Measurements from ENCODE around the gene SPOPL. TPM values are rescaled to one million over a fixed set of nuclear protein-coding genes. Genes with fewer than 3 reads are reported as not detected.

Gene SPOPL
- total RNA-seq, 2 donors from 2014 or later, result 19.7 to 24.9 TPM

GRCh38 chr2:138493334-138493733 is 8.2 kb upstream of the SPOPL start:
- Histone ChIP-seq H3K27ac (no peak overlapping the region), H3K36me3 (no peaks in the 10 kb centered on the region), H3K4me1 (replicated peaks) (no peaks in the 10 kb centered on the region), H3K9me3 (no peaks in the 10 kb centered on the region), H3K27me3 (replicated peaks; ENCODE audit: insufficient read depth) (no peaks in the 10 kb centered on the region), H3K4me3 (no peak overlapping the region)
- intact Hi-C loops (cut with DNase I), result no loop called here
- DNase-seq (ENCODE audit: low spot score), result no peak
- TF ChIP-seq POLR2AphosphoS5 (IDR thresholded peaks at IDR 0.05) (no peak), POLR2A (IDR thresholded peaks at IDR 0.05) (no peak), CTCF (IDR thresholded peaks at IDR 0.05) (no peak)
- WGBS, result 76% methylated on average over 4 of the region's 4 CpGs

GRCh38 chr2:138494265-138494966 is 7.2 kb upstream of the SPOPL start:
- H3K4me3 ChIP-seq, result no peak overlapping the region
- no peaks in the 10 kb centered on the region for H3K36me3 ChIP-seq
- H3K27ac ChIP-seq, result no peak overlapping the region
- no peaks in the 10 kb centered on the region for H3K27me3 ChIP-seq (replicated peaks; ENCODE audit: insufficient read depth)
- DNase-seq (ENCODE audit: low spot score), result no peak
- WGBS, result 55% methylated on average over 2 of the region's 2 CpGs
- no peaks in the 10 kb centered on the region for H3K9me3 ChIP-seq
- TF ChIP-seq POLR2AphosphoS5 (IDR thresholded peaks at IDR 0.05), result no peak
- no peak for TF ChIP-seq POLR2A (IDR thresholded peaks at IDR 0.05)
- no peak for TF ChIP-seq CTCF (IDR thresholded peaks at IDR 0.05)
- no peaks in the 10 kb centered on the region for H3K4me1 ChIP-seq (replicated peaks)
- intact Hi-C loops (cut with DNase I), result no loop called here

GRCh38 chr2:138495384-138495783 is 6.2 kb upstream of the SPOPL start:
- 98% methylated on average over 2 of the region's 2 CpGs for WGBS
- H3K4me3 ChIP-seq, result no peak overlapping the region
- TF ChIP-seq POLR2AphosphoS5 (IDR thresholded peaks at IDR 0.05), result no peak
- TF ChIP-seq CTCF (IDR thresholded peaks at IDR 0.05), result no peak
- TF ChIP-seq POLR2A (IDR thresholded peaks at IDR 0.05), result no peak
- no peak for DNase-seq (ENCODE audit: low spot score)
- H3K9me3 ChIP-seq, result no peaks in the 10 kb centered on the region
- intact Hi-C loops (cut with DNase I), result no loop called here
- no peaks in the 10 kb centered on the region for H3K36me3 ChIP-seq
- no peak overlapping the region for H3K27ac ChIP-seq
- no peaks in the 10 kb centered on the region for H3K27me3 ChIP-seq (replicated peaks; ENCODE audit: insufficient read depth)
- H3K4me1 ChIP-seq (replicated peaks), result no peaks in the 10 kb centered on the region

- Histone ChIP-seq H3K9me3 (no peaks in the 10 kb centered on the region), H3K27ac (no peak overlapping the region), H3K27me3 (replicated peaks; ENCODE audit: insufficient read depth) (no peaks in the 10 kb centered on the region), H3K36me3 (no peaks in the 10 kb centered on the region), H3K4me3 (no peak overlapping the region), H3K4me1 (replicated peaks) (no peaks in the 10 kb centered on the region)
- TF ChIP-seq POLR2A (IDR thresholded peaks at IDR 0.05) (no peak), POLR2AphosphoS5 (IDR thresholded peaks at IDR 0.05) (no peak), CTCF (IDR thresholded peaks at IDR 0.05) (no peak)
- WGBS, result 96% methylated on average over 4 of the region's 4 CpGs
- intact Hi-C loops (cut with DNase I), result no loop called here
- no peak for DNase-seq (ENCODE audit: low spot score)
Measured at GRCh38 chr2:138496096-138496651, 5.4 kb upstream of the SPOPL start.

GRCh38 chr2:138497294-138497693 is 4.3 kb upstream of the SPOPL start:
- no peak overlapping the region for H3K4me3 ChIP-seq
- no peaks in the 10 kb centered on the region for H3K9me3 ChIP-seq
- no peak for TF ChIP-seq CTCF (IDR thresholded peaks at IDR 0.05)
- TF ChIP-seq POLR2AphosphoS5 (IDR thresholded peaks at IDR 0.05), result no peak
- no peak for TF ChIP-seq POLR2A (IDR thresholded peaks at IDR 0.05)
- no peaks in the 10 kb centered on the region for H3K27me3 ChIP-seq (replicated peaks; ENCODE audit: insufficient read depth)
- DNase-seq (ENCODE audit: low spot score), result no peak
- intact Hi-C loops (cut with DNase I), result no loop called here
- over 99% methylated on average over 4 of the region's 4 CpGs for WGBS
- no peaks in the 10 kb centered on the region for H3K36me3 ChIP-seq
- no peaks in the 10 kb centered on the region for H3K4me1 ChIP-seq (replicated peaks)
- H3K27ac ChIP-seq, result no peak overlapping the region
